Activated naive CD8-positive, alpha-beta T cell treated with anti-CD3 and anti-CD28 coated beads, Interleukin-2, amount 10 ng/mL, durations not matched to agents 7 days and 5 days (primary cell): ENCODE data around the gene DDX49. TPM values are rescaled to one million over a fixed set of nuclear protein-coding genes. Genes with fewer than 3 reads are reported as not detected.
A peak's percentile ranks its signal among the peaks of the same experiment; 100 is the strongest.
"Not testable (repeated sequence)": the region's sequence is repeated elsewhere in the genome, so short reads cannot be mapped to it uniquely, and the experiment has no call there.

Experiments
- ATAC-seq: fragments of 150-1000 bp; cut with Tn5 transposase; one replicate; pipeline ENCODE4 v1.10.0; 2021; ENCODE audit warnings: low read depth, moderate library complexity
- POLR2A ChIA-PET: fragments of 350-600 bp; sonication (Branson Sonifier 250); formaldehyde crosslinking; loops from one replicate; lab custom pipeline; 2021; ENCODE audit warnings: antibody characterized with exemption; lab: Charles Lee
- DNase-seq: peaks from one replicate; pipeline ENCODE4 v3.0.0; 2021
- H3K27ac Mint-ChIP-seq: one replicate; pipeline ENCODE4 v1.8.0; 2022; ENCODE audit warnings: mild to moderate bottlenecking, mixed read lengths
- H3K27me3 Mint-ChIP-seq: one replicate; pipeline ENCODE4 v1.8.0; 2022; ENCODE audit warnings: mild to moderate bottlenecking, moderate library complexity, mixed read lengths
- H3K36me3 Mint-ChIP-seq: one replicate; pipeline ENCODE4 v1.8.0; 2021; ENCODE audit warnings: mild to moderate bottlenecking, mixed read lengths
- H3K4me1 Mint-ChIP-seq: one replicate; pipeline ENCODE4 v1.8.0; 2021; ENCODE audit warnings: mixed read lengths
- H3K4me3 Mint-ChIP-seq: one replicate; pipeline ENCODE4 v1.8.0; 2022; ENCODE audit warnings: mild to moderate bottlenecking, moderate library complexity, mixed read lengths
- H3K9me3 Mint-ChIP-seq: one replicate; pipeline ENCODE4 v1.8.0; 2021; ENCODE audit warnings: mixed read lengths
- total RNA-seq, 2 experiments: library from RNA; stranded (reverse); gene quantifications; one replicate each; pipeline ENCODE4 v1.2.3, GENCODE V29; 2021

Gene DDX49
- total RNA-seq, 2 experiments from 2014 or later: 42.3 to 42.8 TPM

- no peak for DNase-seq
- no peaks in the 10 kb centered on the region for H3K27me3 Mint-ChIP-seq
- no peak overlapping the region for H3K27ac Mint-ChIP-seq
- no peak overlapping the region for H3K4me3 Mint-ChIP-seq
- peaks cover 2% of the 10 kb centered on the region for H3K4me1 Mint-ChIP-seq
- no peak for ATAC-seq
- peaks cover 12% of the 10 kb centered on the region for H3K36me3 Mint-ChIP-seq
- H3K9me3 Mint-ChIP-seq: peaks cover 2% of the 10 kb centered on the region
- POLR2A ChIA-PET: no interaction called here
Observed at GRCh38 chr19:18908917-18909619, 10.4 kb upstream of the DDX49 start.

DNA sequence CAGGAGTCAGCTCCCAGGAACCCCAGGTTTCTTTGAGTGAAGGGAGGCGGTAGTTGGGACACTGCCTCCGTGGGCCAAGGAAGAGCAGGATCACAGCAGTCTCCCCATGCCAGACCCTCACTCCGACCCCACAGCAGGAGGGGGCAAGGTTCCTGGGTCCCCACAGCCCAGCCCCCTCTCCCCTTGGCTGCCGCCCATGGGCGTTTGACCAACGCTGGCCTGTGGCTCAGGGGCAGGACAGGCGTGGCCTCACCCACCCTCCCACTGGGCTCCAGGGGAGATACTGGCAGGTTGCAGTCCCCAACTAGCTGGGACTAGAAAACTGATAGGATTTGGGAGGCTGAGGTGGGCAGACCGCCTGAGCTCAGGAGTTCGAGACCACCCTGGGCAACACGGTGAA, 9.5 kb upstream of the DDX49 start:
- no peaks in the 10 kb centered on the region for H3K27me3 Mint-ChIP-seq
- peaks cover 2% of the 10 kb centered on the region for H3K9me3 Mint-ChIP-seq
- POLR2A ChIA-PET: no interaction called here
- no peak overlapping the region for H3K4me3 Mint-ChIP-seq
- DNase-seq (no peak), ATAC-seq (no peak)
- peaks cover 2% of the 10 kb centered on the region for H3K4me1 Mint-ChIP-seq
- no peak overlapping the region for H3K27ac Mint-ChIP-seq
- H3K36me3 Mint-ChIP-seq: peaks cover 12% of the 10 kb centered on the region

GRCh38 chr19:18910801-18911436, 8.6 kb upstream of the DDX49 start:
- Mint-ChIP-seq H3K27me3 (no peaks in the 10 kb centered on the region), H3K36me3 (peaks cover 10% of the 10 kb centered on the region), H3K9me3 (peaks cover 2% of the 10 kb centered on the region), H3K27ac (no peak overlapping the region), H3K4me1 (peaks cover 4% of the 10 kb centered on the region), H3K4me3 (no peak overlapping the region)
- ATAC-seq: no peak
- DNase-seq: no peak
- POLR2A ChIA-PET: no interaction called here

DNA sequence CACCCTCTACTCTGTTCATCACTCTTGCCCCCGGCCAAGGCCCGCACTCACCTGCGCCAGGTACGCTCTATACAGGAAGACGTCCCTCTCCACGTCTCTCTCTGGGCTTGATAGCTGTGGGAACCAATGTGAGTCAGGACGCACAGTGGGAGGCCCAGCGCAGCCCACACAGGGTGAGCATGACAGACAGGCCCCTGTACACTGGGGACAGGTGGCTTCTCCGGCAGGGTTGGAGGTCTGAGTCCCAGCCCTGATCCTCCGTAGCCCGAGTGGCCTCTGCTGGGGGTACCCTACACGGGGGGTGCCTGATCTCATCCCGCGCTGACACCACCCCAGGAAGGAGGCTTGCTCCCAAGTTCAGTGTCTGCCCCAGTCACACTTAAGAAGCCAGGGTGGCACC, 6.6 kb upstream of the DDX49 start:
- Mint-ChIP-seq H3K4me1 (peaks cover 9% of the 10 kb centered on the region), H3K27ac (no peak overlapping the region), H3K27me3 (no peaks in the 10 kb centered on the region), H3K4me3 (no peak overlapping the region), H3K9me3 (peaks cover 2% of the 10 kb centered on the region), H3K36me3 (peaks cover 13% of the 10 kb centered on the region)
- ATAC-seq (no peak), DNase-seq (no peak)
- POLR2A ChIA-PET: no interaction called here

- Mint-ChIP-seq H3K27ac (no peak overlapping the region), H3K9me3 (peaks cover 2% of the 10 kb centered on the region), H3K36me3 (peaks cover 13% of the 10 kb centered on the region), H3K27me3 (no peaks in the 10 kb centered on the region), H3K4me3 (no peak overlapping the region), H3K4me1 (peaks cover 10% of the 10 kb centered on the region)
- POLR2A ChIA-PET: no interaction called here
- ATAC-seq (no peak), DNase-seq (no peak)
Observed at GRCh38 chr19:18913466-18913865, 6.0 kb upstream of the DDX49 start.

GRCh38 chr19:18915639-18916038, 3.9 kb upstream of the DDX49 start:
- Mint-ChIP-seq H3K4me3 (no peak overlapping the region), H3K9me3 (peaks cover 2% of the 10 kb centered on the region), H3K4me1 (peaks cover 17% of the 10 kb centered on the region), H3K36me3 (peaks cover 13% of the 10 kb centered on the region), H3K27me3 (no peaks in the 10 kb centered on the region), H3K27ac (no peak overlapping the region)
- ATAC-seq: no peak
- DNase-seq: no peak
- POLR2A ChIA-PET: no interaction called here

DNA sequence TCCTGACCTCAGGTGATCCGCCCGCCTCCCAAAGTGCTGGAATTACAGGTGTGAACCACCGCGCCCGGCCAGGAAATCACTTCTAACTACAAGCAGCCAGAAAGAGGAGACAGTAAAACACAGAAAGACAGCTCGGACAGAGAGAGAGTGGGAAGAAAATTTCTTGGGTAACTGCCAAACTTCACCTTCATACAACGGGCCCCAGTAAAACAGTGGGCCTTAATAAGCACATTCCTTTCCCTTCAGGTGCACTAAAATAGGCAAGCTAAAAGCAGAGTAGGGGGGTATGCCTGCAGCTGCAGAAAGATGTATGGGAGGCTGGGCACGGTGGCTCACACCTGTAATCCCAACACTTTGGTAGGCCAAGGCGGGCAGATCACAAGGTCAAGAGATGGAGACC, 1.9 kb upstream of the DDX49 start:
- ATAC-seq, DNase-seq, H3K9me3 Mint-ChIP-seq, H3K27me3 Mint-ChIP-seq, POLR2A ChIA-PET: not testable (repeated sequence)
- H3K4me1 Mint-ChIP-seq: peaks cover 17% of the 10 kb centered on the region
- peaks cover 11% of the 10 kb centered on the region for H3K36me3 Mint-ChIP-seq
- H3K27ac Mint-ChIP-seq: peak overlapping the region; percentile 30
- H3K4me3 Mint-ChIP-seq: peak overlapping the region; percentile 67

- Mint-ChIP-seq H3K9me3 (no peaks in the 10 kb centered on the region), H3K4me1 (peaks cover 16% of the 10 kb centered on the region), H3K4me3 (peak overlapping the region; percentile 93), H3K36me3 (peaks cover 14% of the 10 kb centered on the region), H3K27me3 (no peaks in the 10 kb centered on the region), H3K27ac (peak overlapping the region; percentile 94)
- no peak for DNase-seq
- ATAC-seq: no peak
- POLR2A ChIA-PET: interaction anchor here (0.8 to 1.7 kb wide), 10 partner anchors 9 to 499 kb away, joined by 3 to 16 read pairs (median 4); partner anchors contain the start of genes KXD1, NR2C2AP, SLC25A42 and UBA52
Observed at GRCh38 chr19:18919900-18920214, 342 bp downstream of the DDX49 start.

DNA sequence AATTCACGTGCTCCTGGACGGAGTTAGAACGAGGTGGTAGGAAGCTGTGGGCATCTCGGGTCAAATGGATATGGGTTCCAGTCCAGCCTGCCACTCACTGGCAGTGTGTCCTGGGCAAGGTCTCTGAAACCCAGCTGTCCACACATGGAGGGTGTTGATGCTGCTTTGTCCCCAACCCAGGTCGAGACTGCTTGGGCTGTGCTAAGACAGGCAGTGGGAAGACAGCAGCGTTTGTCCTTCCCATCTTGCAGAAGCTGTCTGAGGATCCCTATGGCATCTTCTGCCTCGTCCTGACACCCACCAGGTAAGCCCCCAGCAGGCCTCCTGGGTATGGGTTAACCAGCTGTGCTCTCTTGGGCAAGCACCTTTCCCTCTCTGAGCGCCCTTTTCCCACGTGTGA, 885 bp downstream of the DDX49 start:
- DNase-seq (no peak), ATAC-seq (no peak)
- H3K27me3 Mint-ChIP-seq: no peaks in the 10 kb centered on the region
- POLR2A ChIA-PET: interaction anchor here (1.0 kb wide), 1 partner anchor 363 kb away, joined by 3 read pairs; the partner anchor contains the start of gene KXD1
- H3K4me1 Mint-ChIP-seq: peaks cover 16% of the 10 kb centered on the region
- H3K4me3 Mint-ChIP-seq: peak overlapping the region; percentile 93
- no peaks in the 10 kb centered on the region for H3K9me3 Mint-ChIP-seq
- H3K36me3 Mint-ChIP-seq: peaks cover 14% of the 10 kb centered on the region
- H3K27ac Mint-ChIP-seq: peak overlapping the region; percentile 94

DNA sequence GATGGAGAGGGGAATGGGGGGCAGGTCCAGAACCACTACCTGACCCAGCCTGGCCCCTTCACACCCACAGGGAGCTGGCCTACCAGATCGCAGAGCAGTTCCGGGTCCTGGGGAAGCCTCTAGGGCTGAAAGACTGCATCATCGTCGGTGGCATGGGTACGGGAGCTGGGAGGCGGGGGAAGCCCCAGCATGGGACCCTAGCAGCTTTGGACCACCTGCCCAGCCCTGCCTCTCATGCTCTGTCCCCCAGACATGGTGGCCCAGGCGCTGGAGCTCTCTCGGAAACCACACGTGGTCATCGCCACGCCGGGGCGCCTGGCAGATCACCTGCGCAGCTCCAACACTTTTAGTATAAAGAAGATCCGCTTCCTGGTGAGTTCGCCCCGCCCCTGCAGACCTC, 2.1 kb downstream of the DDX49 start:
- no peaks in the 10 kb centered on the region for H3K27me3 Mint-ChIP-seq
- POLR2A ChIA-PET: no interaction called here

GRCh38 chr19:18922228-18922985, 2.9 kb downstream of the DDX49 start:
- no peak for DNase-seq
- peaks cover 16% of the 10 kb centered on the region for H3K36me3 Mint-ChIP-seq

More for the DNA sequence above, 2.1 kb downstream of the DDX49 start:
- Mint-ChIP-seq H3K4me1 (peaks cover 13% of the 10 kb centered on the region), H3K9me3 (no peaks in the 10 kb centered on the region), H3K4me3 (no peak overlapping the region), H3K27ac (no peak overlapping the region), H3K36me3 (peaks cover 19% of the 10 kb centered on the region)
- DNase-seq (no peak), ATAC-seq (no peak)

DNA sequence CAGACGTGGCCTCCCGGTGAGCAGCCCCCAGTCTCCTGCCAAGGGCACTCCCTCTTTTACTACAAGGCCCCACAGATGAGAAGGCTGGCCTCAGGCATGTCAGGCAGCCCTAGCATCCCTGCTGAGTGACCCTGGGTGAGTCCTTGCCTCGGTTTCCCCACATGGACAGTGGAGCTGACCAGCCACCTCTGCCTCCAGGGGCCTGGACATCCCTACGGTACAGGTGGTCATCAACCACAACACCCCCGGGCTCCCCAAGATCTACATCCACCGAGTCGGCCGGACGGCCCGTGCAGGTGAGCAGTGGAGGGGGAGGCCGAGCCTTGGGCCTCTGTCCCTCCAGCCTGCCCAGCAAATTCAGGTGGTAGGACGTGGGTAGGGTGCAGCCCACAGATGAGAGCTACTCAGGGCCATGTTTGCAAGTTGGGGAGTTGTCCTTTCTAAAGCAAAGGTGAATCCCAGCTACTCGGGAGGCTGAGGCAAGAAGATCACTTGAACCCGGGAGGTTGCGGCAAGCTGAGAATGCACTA, 5.2 kb downstream of the DDX49 start:
- Mint-ChIP-seq H3K9me3 (no peaks in the 10 kb centered on the region), H3K27ac (no peak overlapping the region), H3K27me3 (no peaks in the 10 kb centered on the region), H3K36me3 (peaks cover 16% of the 10 kb centered on the region), H3K4me1 (peaks cover 6% of the 10 kb centered on the region), H3K4me3 (no peak overlapping the region)
- no peak for DNase-seq
- ATAC-seq: no peak
- POLR2A ChIA-PET: no interaction called here

More at GRCh38 chr19:18922228-18922985, 2.9 kb downstream of the DDX49 start:
- no peaks in the 10 kb centered on the region for H3K9me3 Mint-ChIP-seq
- peaks cover 13% of the 10 kb centered on the region for H3K4me1 Mint-ChIP-seq
- H3K27ac Mint-ChIP-seq: no peak overlapping the region
- POLR2A ChIA-PET: no interaction called here
- no peak for ATAC-seq
- no peak overlapping the region for H3K4me3 Mint-ChIP-seq
- H3K27me3 Mint-ChIP-seq: no peaks in the 10 kb centered on the region

- POLR2A ChIA-PET: interaction anchor here (1.5 kb wide), 1 partner anchor 9 kb away, joined by 10 read pairs; the partner anchor contains the start of genes COPE and DDX49
- peaks cover 12% of the 10 kb centered on the region for H3K36me3 Mint-ChIP-seq
- peaks cover 3% of the 10 kb centered on the region for H3K4me1 Mint-ChIP-seq
- no peak overlapping the region for H3K27ac Mint-ChIP-seq
- peaks cover 2% of the 10 kb centered on the region for H3K27me3 Mint-ChIP-seq
- ATAC-seq (no peak), DNase-seq (no peak)
- no peak overlapping the region for H3K4me3 Mint-ChIP-seq
- no peaks in the 10 kb centered on the region for H3K9me3 Mint-ChIP-seq
Observed at GRCh38 chr19:18928018-18928805, 8.7 kb downstream of the DDX49 start.
